CD4-positive, alpha-beta T cell (primary cell): Measurements from ENCODE around the gene MEX3B. TPM values are rescaled to one million over a fixed set of nuclear protein-coding genes. Genes with fewer than 3 reads are reported as not detected.
"Not testable (repeated sequence)": the region's sequence is repeated elsewhere in the genome, so short reads cannot be mapped to it uniquely, and the experiment has no call there.

Experiments used
- ATAC-seq: fragments of 200-7000 bp; cut with Tn5 transposase; one replicate; pipeline ENCODE4 v1.10.0; 2022; ENCODE audit warnings: mild to moderate bottlenecking; ENCODE audit not compliant: poor library complexity
- CTCF ChIA-PET: fragments of 350-600 bp; sonication (Branson Sonifier 250); formaldehyde crosslinking; loops from one replicate; lab custom pipeline; 2021; ENCODE audit warnings: antibody characterized with exemption, inconsistent platforms; lab: Charles Lee
- POLR2A ChIA-PET: fragments of 350-600 bp; sonication (Branson Sonifier 250); formaldehyde crosslinking; loops from one replicate; lab custom pipeline; 2021; ENCODE audit warnings: antibody characterized with exemption, inconsistent platforms; lab: Charles Lee
- DNase-seq, 14 experiments: peaks; one replicate each; pipeline ENCODE4 v3.0.0-alpha.2; 2013 to 2020; ENCODE audit warnings: mixed read lengths in 2 of 14
- H3K27ac ChIP-seq, 2 donors: one replicate each; pipeline versions ENCODE4 v1.5.1 to v1.7.0; 2013; ENCODE audit warnings: low read length in 2 of 2, low read depth in 1 of 2, mild to moderate bottlenecking in 1 of 2
- H3K27me3 ChIP-seq, 2 experiments: 1 replicate in 1 of 2; 2 replicates in 1 of 2; pipeline versions ENCODE4 v1.6.1 to v1.7.0; 2013; ENCODE audit warnings: low read length in 2 of 2, control low read depth in 1 of 2, mild to moderate bottlenecking in 1 of 2, moderate library complexity in 1 of 2; ENCODE audit not compliant: insufficient read depth in 2 of 2, control insufficient read depth in 1 of 2
- H3K36me3 ChIP-seq: one replicate; pipeline ENCODE4 v1.6.1; 2013; ENCODE audit warnings: low read length, control low read depth; ENCODE audit not compliant: insufficient read depth
- H3K4me1 ChIP-seq: one replicate; pipeline ENCODE4 v1.6.1; 2013; ENCODE audit warnings: low read length, control low read depth; ENCODE audit not compliant: insufficient read depth
- H3K4me3 ChIP-seq: one replicate; pipeline ENCODE4 v1.5.1; 2013; ENCODE audit warnings: mild to moderate bottlenecking, low read length, moderate library complexity
- H3K9me3 ChIP-seq, 2 experiments: 1 replicate in 1 of 2; 2 replicates in 1 of 2; pipeline versions ENCODE4 v1.6.1 to v1.7.0; 2013; ENCODE audit warnings: low read length in 2 of 2, mild to moderate bottlenecking in 2 of 2, control low read depth in 1 of 2, moderate library complexity in 1 of 2; ENCODE audit not compliant: control insufficient read depth in 1 of 2, insufficient read depth in 1 of 2
- H3K27ac Mint-ChIP-seq: one replicate; pipeline ENCODE4 v1.8.0; 2020; ENCODE audit warnings: mixed read lengths
- H3K27me3 Mint-ChIP-seq: one replicate; pipeline ENCODE4 v1.8.0; 2021; ENCODE audit warnings: mixed read lengths
- H3K36me3 Mint-ChIP-seq: one replicate; pipeline ENCODE4 v1.8.0; 2021; ENCODE audit warnings: low read depth, mixed read lengths
- H3K4me1 Mint-ChIP-seq: one replicate; pipeline ENCODE4 v1.8.0; 2021; ENCODE audit warnings: low read depth, mixed read lengths
- H3K4me3 Mint-ChIP-seq: one replicate; pipeline ENCODE4 v1.8.0; 2020; ENCODE audit warnings: mild to moderate bottlenecking, mixed read lengths
- H3K9me3 Mint-ChIP-seq: one replicate; pipeline ENCODE4 v1.8.0; 2020; ENCODE audit warnings: mixed read lengths
- intact Hi-C, 2 experiments: fragments of 100-400 bp; cut with DNase I in 1 of 2; cut with micrococcal nuclease in 1 of 2; formaldehyde crosslinking; loops; one replicate each; pipeline versions ENCODE4 v1.15.1 to v1.9.0; 2023 to 2025; cut with DNase I, micrococcal nuclease
- total RNA-seq, 174 experiments: library from RNA in 2 of 174; stranded (reverse) in 2 of 174; gene quantifications; one replicate each; pipeline ENCODE4 v1.2.3 and lab custom pipeline; 2021 to 2026
- TF ChIP-seq, protein P1 (sequence below): fragments of 200-600 bp; IDR thresholded peaks from one replicate; pipeline ENCODE4 v1.8.0; 2022; ENCODE audit warnings: antibody characterized with exemption, mild to moderate bottlenecking

MEX3B gene
- total RNA-seq, 2 experiments from 2014 or later = 5.4 TPM

DNA sequence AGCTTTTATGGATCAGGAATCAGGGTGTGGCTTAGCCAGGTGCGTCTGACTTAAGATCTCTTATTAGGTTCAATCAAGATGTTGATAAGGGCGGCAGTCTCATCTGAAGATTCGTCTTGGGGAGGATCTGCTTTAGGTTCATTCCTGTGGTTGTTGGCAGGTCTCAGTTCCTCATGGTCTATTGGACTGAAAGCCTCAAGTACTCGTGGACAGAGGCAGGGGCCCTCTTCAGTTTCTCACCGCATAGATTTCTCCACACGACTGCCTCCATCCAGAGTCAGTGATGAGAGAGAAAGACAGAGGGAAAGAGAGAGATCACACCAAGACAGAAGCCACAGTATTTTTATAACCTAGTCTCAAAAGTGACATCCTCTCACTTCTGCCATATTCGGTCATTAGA lies 9.4 kb downstream of the MEX3B start:
- H3K4me1 ChIP-seq = no peaks in the 10 kb centered on the region
- CTCF ChIA-PET = no interaction called here
- no peak overlapping the region for H3K4me3 Mint-ChIP-seq
- H3K9me3 ChIP-seq = no peaks in the 10 kb centered on the region
- intact Hi-C loops = no loop called here
- POLR2A ChIA-PET = no interaction called here
- H3K27ac ChIP-seq = no peak overlapping the region
- H3K36me3 Mint-ChIP-seq = no peaks in the 10 kb centered on the region
- no peaks in the 10 kb centered on the region for H3K36me3 ChIP-seq
- H3K9me3 Mint-ChIP-seq = no peaks in the 10 kb centered on the region
- no peaks in the 10 kb centered on the region for H3K4me1 Mint-ChIP-seq
- no peak overlapping the region for H3K4me3 ChIP-seq
- no peaks in the 10 kb centered on the region for H3K27me3 ChIP-seq
- no peak overlapping the region for H3K27ac Mint-ChIP-seq
- ATAC-seq (no peak), DNase-seq (no peak)
- no peaks in the 10 kb centered on the region for H3K27me3 Mint-ChIP-seq
- TF ChIP-seq, protein P1, sequence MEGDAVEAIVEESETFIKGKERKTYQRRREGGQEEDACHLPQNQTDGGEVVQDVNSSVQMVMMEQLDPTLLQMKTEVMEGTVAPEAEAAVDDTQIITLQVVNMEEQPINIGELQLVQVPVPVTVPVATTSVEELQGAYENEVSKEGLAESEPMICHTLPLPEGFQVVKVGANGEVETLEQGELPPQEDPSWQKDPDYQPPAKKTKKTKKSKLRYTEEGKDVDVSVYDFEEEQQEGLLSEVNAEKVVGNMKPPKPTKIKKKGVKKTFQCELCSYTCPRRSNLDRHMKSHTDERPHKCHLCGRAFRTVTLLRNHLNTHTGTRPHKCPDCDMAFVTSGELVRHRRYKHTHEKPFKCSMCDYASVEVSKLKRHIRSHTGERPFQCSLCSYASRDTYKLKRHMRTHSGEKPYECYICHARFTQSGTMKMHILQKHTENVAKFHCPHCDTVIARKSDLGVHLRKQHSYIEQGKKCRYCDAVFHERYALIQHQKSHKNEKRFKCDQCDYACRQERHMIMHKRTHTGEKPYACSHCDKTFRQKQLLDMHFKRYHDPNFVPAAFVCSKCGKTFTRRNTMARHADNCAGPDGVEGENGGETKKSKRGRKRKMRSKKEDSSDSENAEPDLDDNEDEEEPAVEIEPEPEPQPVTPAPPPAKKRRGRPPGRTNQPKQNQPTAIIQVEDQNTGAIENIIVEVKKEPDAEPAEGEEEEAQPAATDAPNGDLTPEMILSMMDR = no peak

DNA sequence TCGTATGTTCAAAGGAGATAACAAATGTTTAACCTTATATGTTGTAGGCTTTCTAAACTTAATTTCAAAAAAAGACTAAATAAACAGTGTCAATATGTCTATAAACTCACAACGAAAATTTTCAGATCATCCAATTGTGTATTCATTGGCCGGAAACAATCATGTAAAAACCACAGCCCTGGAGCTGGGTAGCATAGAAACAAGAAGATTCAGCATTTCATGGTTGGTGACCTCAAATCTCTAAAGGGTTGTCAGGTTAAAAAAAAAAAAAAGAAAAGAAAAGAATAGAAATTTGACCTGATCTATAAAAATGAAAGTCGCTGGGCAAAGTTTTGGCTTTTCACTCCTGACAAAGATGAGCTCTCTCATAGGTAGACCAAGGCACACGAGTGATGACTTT lies 13.9 kb downstream of the MEX3B start:
- Mint-ChIP-seq H3K27me3 (no peaks in the 10 kb centered on the region), H3K36me3 (no peaks in the 10 kb centered on the region), H3K9me3 (no peaks in the 10 kb centered on the region), H3K4me3 (no peak overlapping the region), H3K4me1 (no peaks in the 10 kb centered on the region), H3K27ac (no peak overlapping the region)
- TF ChIP-seq, protein P1 = no peak
- no peaks in the 10 kb centered on the region for H3K27me3 ChIP-seq
- intact Hi-C loops = no loop called here
- ChIA-PET POLR2A (no interaction called here), CTCF (no interaction called here)
- no peaks in the 10 kb centered on the region for H3K9me3 ChIP-seq
- no peak overlapping the region for H3K27ac ChIP-seq
- no peaks in the 10 kb centered on the region for H3K4me1 ChIP-seq
- DNase-seq (no peak), ATAC-seq (no peak)
- H3K36me3 ChIP-seq = no peaks in the 10 kb centered on the region
- H3K4me3 ChIP-seq = no peak overlapping the region

DNA sequence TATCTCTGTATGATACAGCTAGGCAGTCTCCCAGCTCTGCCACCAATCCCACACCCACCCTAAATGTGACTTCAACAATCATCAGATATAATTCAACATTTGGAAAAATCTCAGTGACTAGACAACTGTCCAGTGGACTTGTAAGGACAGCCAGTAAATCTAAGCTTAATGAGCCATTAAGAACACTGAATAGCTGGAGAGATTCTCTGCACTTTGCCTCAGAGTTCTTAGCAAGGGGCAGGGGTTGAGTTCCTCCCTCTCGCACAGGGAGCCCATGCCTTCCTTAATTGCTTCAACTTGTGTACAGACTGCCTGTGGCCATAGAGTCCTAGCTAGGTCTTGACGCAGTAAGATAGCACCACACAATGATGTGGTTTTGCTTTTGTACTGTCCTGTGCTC lies 15.6 kb downstream of the MEX3B start:
- DNase-seq (no peak), ATAC-seq (no peak)
- Histone ChIP-seq H3K4me3 (no peak overlapping the region), H3K27ac (no peak overlapping the region), H3K36me3 (no peaks in the 10 kb centered on the region), H3K9me3 (no peaks in the 10 kb centered on the region), H3K27me3 (no peaks in the 10 kb centered on the region), H3K4me1 (no peaks in the 10 kb centered on the region)
- H3K27me3 Mint-ChIP-seq = no peaks in the 10 kb centered on the region
- H3K9me3 Mint-ChIP-seq = no peaks in the 10 kb centered on the region
- intact Hi-C loops = no loop called here
- H3K27ac Mint-ChIP-seq = no peak overlapping the region
- no peak overlapping the region for H3K4me3 Mint-ChIP-seq
- TF ChIP-seq, protein P1 = no peak
- CTCF ChIA-PET = no interaction called here
- POLR2A ChIA-PET = no interaction called here
- H3K36me3 Mint-ChIP-seq = no peaks in the 10 kb centered on the region
- no peaks in the 10 kb centered on the region for H3K4me1 Mint-ChIP-seq

DNA sequence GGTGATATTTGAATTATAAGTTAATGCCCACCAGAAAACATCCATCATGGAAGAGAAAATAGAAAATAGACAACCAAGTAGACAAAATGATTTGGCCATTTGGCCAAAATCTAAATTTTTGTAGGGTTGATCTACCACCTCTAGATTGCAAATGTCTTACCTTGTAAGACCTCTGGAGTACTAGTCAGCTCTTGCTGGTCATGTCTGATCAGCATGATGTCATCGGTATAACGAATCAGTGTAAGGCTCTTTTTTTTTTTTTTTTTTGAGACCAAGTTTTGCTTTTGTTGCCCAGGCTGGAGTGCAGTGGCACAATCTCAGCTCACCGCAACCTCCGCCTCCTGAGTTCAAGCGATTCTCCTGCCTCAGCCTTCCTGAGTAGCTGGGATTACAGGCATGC lies 17.7 kb downstream of the MEX3B start:
- H3K27me3 Mint-ChIP-seq, H3K36me3 ChIP-seq, H3K4me1 Mint-ChIP-seq, intact Hi-C loops, H3K36me3 Mint-ChIP-seq, H3K4me3 ChIP-seq, ATAC-seq, H3K27ac ChIP-seq, CTCF ChIA-PET, H3K4me1 ChIP-seq, H3K4me3 Mint-ChIP-seq, H3K27me3 ChIP-seq, DNase-seq, POLR2A ChIA-PET, H3K9me3 ChIP-seq, H3K9me3 Mint-ChIP-seq, H3K27ac Mint-ChIP-seq: not testable (repeated sequence)
